Gastrocnemius medialis (tissue), 4 donors: ENCODE measurements around the gene AADAC. TPM values are rescaled to one million over a fixed set of nuclear protein-coding genes. Genes with fewer than 3 reads are reported as not detected.

Source experiments
- ATAC-seq, 2 donors: fragments of 150-250 bp; one replicate each; pipeline ENCODE4 v1.9.1; 2016
- DNase-seq, 2 donors: peaks; one replicate each; pipeline ENCODE4 v3.0.0-alpha.2; 2019
- H3K27ac ChIP-seq, 4 donors: fragments of 200-600 bp; sonication (generic); 1 replicate in 1 of 4; 2 replicates in 3 of 4; pipeline ENCODE4 v1.5.1; 2016 to 2018; ENCODE audit warnings: mild to moderate bottlenecking in 2 of 4, moderate library complexity in 1 of 4
- H3K27me3 ChIP-seq, 3 donors: fragments of 200-600 bp; sonication (generic) in 2 of 3; 1 replicate in 1 of 3; 2 replicates in 2 of 3; pipeline versions ENCODE4 v1.5.1 to v1.6.0; 2016 to 2019; ENCODE audit warnings: mild to moderate bottlenecking in 1 of 3, moderate library complexity in 1 of 3
- H3K36me3 ChIP-seq, 2 donors: fragments of 200-600 bp; sonication (generic) in 1 of 2; one replicate each; pipeline ENCODE4 v1.5.1; 2017 to 2018
- H3K4me1 ChIP-seq, 2 donors: fragments of 200-600 bp; sonication (generic) in 1 of 2; one replicate each; pipeline ENCODE4 v1.5.1; 2016 to 2017; ENCODE audit warnings: mild to moderate bottlenecking in 2 of 2
- H3K4me3 ChIP-seq, 4 donors: fragments of 200-600 bp; sonication (generic) in 3 of 4; 1 replicate in 1 of 4; 2 replicates in 3 of 4; pipeline ENCODE4 v1.5.1; 2016 to 2019; ENCODE audit warnings: mild to moderate bottlenecking in 2 of 4
- H3K9me3 ChIP-seq, 3 donors: fragments of 200-600 bp; sonication (generic) in 2 of 3; 1 replicate in 1 of 3; 2 replicates in 2 of 3; pipeline ENCODE4 v1.5.1; 2016 to 2019
- CTCF ChIP-seq, 5 experiments: fragments of 450-650 bp in 3 of 5; fragments of 200-600 bp in 2 of 5; sonication (generic) in 2 of 5; IDR thresholded peaks in 4 of 5; conservative IDR thresholded peaks in 1 of 5; 1 replicate in 4 of 5; 2 replicates in 1 of 5; pipeline ENCODE4 v1.5.1; 2016 to 2019; ENCODE audit warnings: antibody characterized with exemption in 5 of 5, mild to moderate bottlenecking in 3 of 5, moderate library complexity in 3 of 5
- POLR2A ChIP-seq, 2 donors: fragments of 450-650 bp; IDR thresholded peaks; one replicate each; pipeline ENCODE4 v1.6.1; 2017; ENCODE audit warnings: antibody characterized with exemption in 2 of 2, mild to moderate bottlenecking in 2 of 2, moderate library complexity in 2 of 2
- in situ Hi-C, 4 donors: fragments of 200-750 bp; cut with MboI; loops; one replicate each; pipeline versions ENCODE4 v1.15.0 to v1.8.0; 2017; ENCODE audit warnings: low sequenced_read_pairs in 4 of 4
- intact Hi-C: fragments of 100-400 bp; cut with DNase I; formaldehyde crosslinking; loops from one replicate; pipeline ENCODE4 v1.15.1; 2023; ENCODE audit warnings: low total_unique reads
- total RNA-seq, 4 donors: library from RNA; depleted of rRNA; stranded (reverse); fragments of >200 nt; gene quantifications; one replicate each; pipeline versions ENCODE4 v1.1.0 to v1.2.3, GENCODE V29; 2016

The AADAC gene
- total RNA-seq, 4 donors from 2014 or later: 0.85 to 1.1 TPM; not detected in 2

GRCh38 chr3:151794080-151794479 is 19.8 kb upstream of the AADAC start:
- in situ Hi-C loops (no loop called here), intact Hi-C loops (no loop called here)
- no peak overlapping the region for H3K27ac ChIP-seq

GRCh38 chr3:151795276-151795675 is 18.6 kb upstream of the AADAC start:
- DNase-seq (no peak), ATAC-seq (no peak)
- TF ChIP-seq CTCF (IDR thresholded peaks at IDR 0.05 in 4 of 5, conservative IDR thresholded peaks at IDR 0.05 in 1 of 5) (no peak), POLR2A (IDR thresholded peaks at IDR 0.05) (no peak)
- H3K27ac ChIP-seq: no peak overlapping the region
- H3K9me3 ChIP-seq: no peaks in the 10 kb centered on the region
- intact Hi-C loops (no loop called here), in situ Hi-C loops (no loop called here)
- H3K4me3 ChIP-seq: no peak overlapping the region
- no peaks in the 10 kb centered on the region for H3K36me3 ChIP-seq
- no peaks in the 10 kb centered on the region for H3K27me3 ChIP-seq
- H3K4me1 ChIP-seq: no peaks in the 10 kb centered on the region

More at GRCh38 chr3:151794080-151794479, 19.8 kb upstream of the AADAC start:
- no peak for ATAC-seq
- Histone ChIP-seq H3K27me3 (no peaks in the 10 kb centered on the region), H3K4me1 (no peaks in the 10 kb centered on the region), H3K9me3 (no peaks in the 10 kb centered on the region), H3K36me3 (no peaks in the 10 kb centered on the region), H3K4me3 (no peak overlapping the region)
- DNase-seq: no peak
- TF ChIP-seq POLR2A (IDR thresholded peaks at IDR 0.05): no peak

GRCh38 chr3:151796105-151796680 is 17.7 kb upstream of the AADAC start:
- TF ChIP-seq POLR2A (IDR thresholded peaks at IDR 0.05) (no peak), CTCF (IDR thresholded peaks at IDR 0.05 in 4 of 5, conservative IDR thresholded peaks at IDR 0.05 in 1 of 5) (no peak)
- intact Hi-C loops: no loop called here
- DNase-seq: no peak

GRCh38 chr3:151798466-151798865 is 15.4 kb upstream of the AADAC start:
- no peak for ATAC-seq
- Histone ChIP-seq H3K4me1 (no peaks in the 10 kb centered on the region), H3K36me3 (no peaks in the 10 kb centered on the region), H3K9me3 (no peaks in the 10 kb centered on the region), H3K27me3 (no peaks in the 10 kb centered on the region), H3K4me3 (no peak overlapping the region), H3K27ac (no peak overlapping the region)
- in situ Hi-C loops (no loop called here), intact Hi-C loops (no loop called here)
- DNase-seq: no peak
- TF ChIP-seq POLR2A (IDR thresholded peaks at IDR 0.05) (no peak), CTCF (IDR thresholded peaks at IDR 0.05 in 4 of 5, conservative IDR thresholded peaks at IDR 0.05 in 1 of 5) (no peak)

More at GRCh38 chr3:151796105-151796680, 17.7 kb upstream of the AADAC start:
- Histone ChIP-seq H3K9me3 (no peaks in the 10 kb centered on the region), H3K27me3 (no peaks in the 10 kb centered on the region), H3K27ac (no peak overlapping the region), H3K36me3 (no peaks in the 10 kb centered on the region), H3K4me3 (no peak overlapping the region), H3K4me1 (no peaks in the 10 kb centered on the region)
- in situ Hi-C loops: no loop called here
- ATAC-seq: no peak

GRCh38 chr3:151800431-151800830 is 13.5 kb upstream of the AADAC start:
- no peak for ATAC-seq

More at GRCh38 chr3:151800431-151800830, 13.5 kb upstream of the AADAC start:
- Histone ChIP-seq H3K9me3 (no peaks in the 10 kb centered on the region), H3K27me3 (no peaks in the 10 kb centered on the region), H3K4me3 (no peak overlapping the region), H3K36me3 (no peaks in the 10 kb centered on the region), H3K27ac (no peak overlapping the region), H3K4me1 (no peaks in the 10 kb centered on the region)
- intact Hi-C loops (no loop called here), in situ Hi-C loops (no loop called here)
- TF ChIP-seq POLR2A (IDR thresholded peaks at IDR 0.05) (no peak), CTCF (IDR thresholded peaks at IDR 0.05 in 4 of 5, conservative IDR thresholded peaks at IDR 0.05 in 1 of 5) (no peak)
- no peak for DNase-seq
